GM18907 (cell line): ENCODE data around the gene NKX2-1.

Experiments used
- ATAC-seq: cut with Tn5 transposase; IDR thresholded peaks from one replicate; pipeline ENCODE4 v1.9.1; 2021; ENCODE audit warnings: mild to moderate bottlenecking, moderate library complexity; ENCODE audit not compliant: unreplicated experiment

NKX2-1 gene

DNA sequence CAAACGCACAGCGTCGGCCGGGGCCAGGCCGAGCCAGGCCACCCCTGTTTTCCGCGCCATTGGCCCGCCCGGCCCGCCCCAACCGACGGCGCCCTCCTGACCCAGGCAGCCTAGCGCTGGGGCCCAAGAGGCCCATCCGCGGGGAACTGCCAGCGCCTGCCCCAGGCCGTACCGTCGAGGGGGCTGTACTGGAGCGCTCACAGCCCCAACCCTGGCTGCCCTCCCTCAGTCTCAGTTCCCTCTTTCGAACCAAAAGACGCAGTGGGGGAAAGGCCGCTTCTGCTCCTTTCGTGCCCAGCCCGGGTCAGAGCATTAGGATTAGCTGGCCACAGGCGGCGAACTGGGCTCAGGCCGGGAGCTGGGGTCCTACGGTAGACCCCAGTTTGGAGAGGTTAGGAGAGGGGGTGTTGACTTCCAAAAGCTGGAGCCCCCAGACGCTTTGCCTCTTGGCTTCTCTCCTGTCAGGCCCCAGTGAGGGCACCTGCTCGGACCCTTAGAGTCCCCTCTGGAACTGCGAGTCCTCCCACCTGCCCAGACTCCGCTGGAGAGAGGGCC lies 1.9 kb downstream of the NKX2-1 start:
- no peak for ATAC-seq

DNA sequence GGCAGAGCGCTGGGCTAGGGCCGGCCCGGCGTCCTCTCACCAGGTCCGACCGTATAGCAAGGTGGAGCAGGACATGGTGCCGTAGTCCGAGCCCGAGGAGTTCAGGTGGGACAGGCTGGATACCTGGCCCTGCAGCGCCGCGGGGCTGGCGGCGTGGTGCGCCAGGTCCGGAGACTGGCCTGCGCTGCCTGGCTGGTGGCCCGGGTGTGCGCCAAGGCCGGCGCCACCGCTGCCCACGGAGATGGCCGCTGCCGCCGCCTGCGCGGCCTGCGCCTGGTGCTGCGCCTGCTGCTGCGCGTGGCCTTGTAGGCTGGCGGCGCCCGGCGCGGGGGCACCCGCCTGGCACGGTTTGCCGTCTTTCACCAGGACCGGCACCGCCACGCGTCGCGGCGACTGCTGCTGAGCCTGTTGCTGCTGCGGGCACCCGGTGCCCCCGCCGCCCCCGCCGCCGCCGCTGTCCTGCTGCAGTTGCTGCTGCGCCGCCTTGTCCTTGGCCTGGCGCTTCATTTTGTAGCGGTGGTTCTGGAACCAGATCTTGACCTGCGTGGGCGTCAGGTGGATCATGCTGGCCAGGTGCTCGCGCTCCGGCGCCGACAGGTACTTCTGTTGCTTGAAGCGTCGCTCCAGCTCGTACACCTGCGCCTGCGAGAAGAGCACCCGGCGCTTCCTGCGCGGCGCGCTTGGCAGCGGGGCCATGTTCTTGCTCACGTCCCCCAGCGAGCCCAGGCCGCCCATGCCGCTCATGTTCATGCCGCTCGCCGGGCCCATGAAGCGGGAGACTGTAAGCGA lies 2.6 kb downstream of the NKX2-1 start:
- ATAC-seq = no peak

DNA sequence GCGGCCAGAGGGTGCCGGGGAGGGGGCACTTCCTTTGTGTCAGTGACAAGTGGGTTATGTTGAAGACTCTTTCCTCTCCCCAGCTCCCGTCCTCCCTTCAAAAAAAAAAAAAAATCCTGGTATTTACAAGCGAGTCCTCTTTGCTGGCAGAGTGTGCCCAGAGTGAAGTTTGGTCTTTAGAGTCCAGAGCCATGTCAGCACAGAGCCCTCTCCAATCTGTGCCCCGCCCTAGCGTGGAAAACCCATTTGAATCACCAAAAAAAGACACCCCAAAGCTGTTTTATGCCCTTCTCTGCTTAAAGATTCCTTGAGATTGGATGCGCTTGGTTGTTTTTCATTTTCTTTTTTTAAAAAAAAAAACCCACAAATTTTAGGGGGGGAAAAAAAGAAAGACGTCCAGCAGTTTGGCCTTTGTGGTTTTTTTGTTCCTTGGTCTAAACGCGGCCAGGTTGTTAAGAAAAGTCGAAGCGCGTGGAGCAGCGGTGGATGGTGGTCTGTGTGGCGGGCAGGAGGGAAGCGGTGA lies 3.3 kb downstream of the NKX2-1 start:
- no peak for ATAC-seq

DNA sequence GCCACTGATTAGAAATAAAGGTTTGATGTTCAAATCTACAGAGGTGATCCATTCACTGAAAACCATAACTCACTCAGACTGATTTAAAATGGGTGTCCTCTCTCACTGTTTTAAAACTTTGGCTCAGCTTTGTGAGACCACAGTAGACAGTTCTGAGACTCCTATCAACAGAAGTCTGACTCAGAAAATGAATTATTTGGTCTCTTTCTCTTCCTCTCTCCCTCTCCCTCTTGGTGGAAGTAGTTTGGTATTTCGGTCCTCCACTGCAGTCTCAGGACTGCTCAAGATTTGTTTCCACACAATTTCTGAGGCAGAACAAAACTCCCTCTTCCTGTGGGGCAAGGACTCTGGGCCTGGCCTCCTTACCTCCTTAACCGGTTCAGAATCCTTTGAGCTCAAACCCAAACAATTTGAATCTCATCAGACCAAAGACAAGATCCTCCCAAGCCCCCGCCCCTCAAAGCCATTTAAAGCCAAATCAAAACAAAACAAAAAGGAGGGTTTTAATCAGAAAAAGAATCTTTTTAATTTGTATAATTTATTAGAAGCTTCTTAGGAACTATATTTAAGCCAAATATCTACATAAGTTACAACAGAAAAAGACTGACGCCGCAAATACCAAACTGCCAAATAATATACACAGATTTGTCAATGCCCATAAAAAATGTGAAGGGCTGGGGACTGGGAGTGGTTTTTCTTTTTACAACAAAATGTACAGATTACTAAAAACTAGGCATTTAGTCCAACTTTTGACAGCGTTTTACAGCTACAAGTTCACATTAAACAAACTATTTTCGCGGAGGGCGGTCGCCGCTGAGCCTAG lies 3.9 kb downstream of the NKX2-1 start:
- no peak for ATAC-seq

DNA sequence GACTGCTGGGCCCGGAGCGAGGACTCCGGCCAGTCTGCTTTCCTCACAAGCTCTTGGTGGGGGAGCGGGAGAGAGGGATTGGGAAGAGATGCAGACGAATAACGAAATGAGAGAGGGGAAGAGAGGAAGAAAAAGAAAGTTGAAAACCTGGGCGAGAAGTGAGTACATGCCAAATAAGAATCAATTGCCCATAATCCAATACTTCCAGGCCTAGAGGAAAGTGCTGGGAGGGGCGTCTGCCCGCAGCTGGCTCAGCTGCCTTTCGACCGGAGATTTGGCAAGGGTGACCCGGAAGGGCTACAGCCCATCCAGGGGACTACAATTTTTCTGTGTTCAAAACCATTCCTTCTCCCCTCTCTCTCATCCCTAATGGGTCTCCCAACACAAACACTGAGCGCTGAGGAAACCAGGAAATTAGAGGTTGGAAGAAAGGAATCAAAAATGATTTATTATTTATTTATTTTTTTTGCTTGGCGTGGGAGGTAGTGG lies 4.9 kb downstream of the NKX2-1 start:
- no peak for ATAC-seq

DNA sequence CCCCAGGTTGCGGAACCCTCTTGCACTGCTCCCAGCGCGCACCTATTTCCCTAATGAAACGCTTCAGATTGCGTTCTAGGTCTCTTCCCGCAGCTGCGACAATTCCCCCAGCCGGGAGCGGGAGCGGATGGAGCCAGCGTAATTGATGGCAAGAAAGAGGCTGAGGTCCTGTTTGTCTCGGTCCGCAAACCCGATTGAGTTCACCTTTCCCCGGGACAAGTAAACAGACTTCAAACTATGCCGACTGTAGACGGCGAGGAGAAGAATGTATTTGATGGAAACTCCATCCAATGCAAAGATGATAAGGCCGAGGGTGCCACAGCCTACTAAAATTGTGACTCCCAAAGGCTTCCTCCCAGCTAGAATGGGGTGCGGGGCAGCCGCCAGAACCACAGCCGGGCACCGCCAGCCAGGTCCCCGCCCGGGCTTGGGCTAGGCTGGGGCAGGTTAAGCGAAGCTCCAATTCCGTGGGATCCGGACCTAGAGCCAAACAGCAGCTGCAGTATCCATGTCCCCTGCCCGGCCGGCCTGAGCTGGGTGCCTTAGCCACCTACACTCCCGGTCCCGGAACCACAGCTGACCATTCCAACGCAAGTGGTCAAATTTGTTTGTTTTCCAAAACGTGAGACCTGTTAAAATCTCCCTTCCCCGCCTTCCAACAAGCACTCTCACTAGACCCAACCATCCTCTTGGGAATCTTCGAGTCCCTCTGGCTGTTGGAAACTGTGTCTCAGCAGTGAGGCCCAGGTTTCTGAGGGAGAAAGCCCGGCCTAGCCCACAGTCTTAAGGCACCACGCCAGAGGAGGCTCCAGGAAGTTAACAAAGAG lies 5.5 kb downstream of the NKX2-1 start:
- ATAC-seq = no peak

DNA sequence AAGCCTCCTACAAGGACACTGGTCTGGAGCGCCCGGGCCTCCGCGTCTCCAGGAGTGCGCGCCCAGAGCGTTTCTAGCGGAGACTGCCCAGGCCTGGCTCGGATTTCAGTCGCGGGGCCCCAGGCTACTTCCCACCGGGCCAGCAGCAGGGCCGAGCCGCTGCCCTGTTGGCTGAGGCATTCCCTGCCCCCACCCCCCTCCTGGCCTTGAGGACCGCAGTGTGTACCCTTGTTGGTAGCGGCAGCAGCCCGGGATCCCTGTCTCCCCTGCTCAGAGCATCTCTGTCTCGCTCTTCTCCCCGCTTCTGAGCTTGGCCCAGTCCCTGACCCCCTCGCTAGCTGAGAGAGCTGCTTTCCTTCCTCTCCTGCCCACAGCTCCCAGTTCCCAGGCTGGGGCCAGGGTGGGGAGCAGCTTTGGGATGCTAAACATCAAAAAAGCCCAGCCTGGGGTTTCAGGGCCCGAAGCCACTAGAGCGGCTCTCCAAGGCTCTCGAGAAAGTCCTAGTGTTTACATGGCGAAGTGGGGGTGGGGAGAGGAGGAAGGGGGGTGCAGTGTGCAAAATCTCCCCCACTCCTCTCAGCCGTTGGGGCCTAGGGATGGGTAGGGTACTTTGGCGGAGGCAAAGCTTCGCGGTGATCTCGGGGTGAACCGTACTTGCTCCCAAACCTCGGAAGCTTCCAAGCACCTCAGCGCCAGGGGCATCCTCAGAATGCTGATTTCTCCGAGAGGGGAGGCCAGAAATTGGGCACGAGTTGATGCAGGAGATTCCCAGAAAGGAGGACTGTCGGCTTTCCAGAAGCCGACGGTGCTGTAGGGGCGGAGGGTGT lies 6.4 kb downstream of the NKX2-1 start:
- no peak for ATAC-seq

DNA sequence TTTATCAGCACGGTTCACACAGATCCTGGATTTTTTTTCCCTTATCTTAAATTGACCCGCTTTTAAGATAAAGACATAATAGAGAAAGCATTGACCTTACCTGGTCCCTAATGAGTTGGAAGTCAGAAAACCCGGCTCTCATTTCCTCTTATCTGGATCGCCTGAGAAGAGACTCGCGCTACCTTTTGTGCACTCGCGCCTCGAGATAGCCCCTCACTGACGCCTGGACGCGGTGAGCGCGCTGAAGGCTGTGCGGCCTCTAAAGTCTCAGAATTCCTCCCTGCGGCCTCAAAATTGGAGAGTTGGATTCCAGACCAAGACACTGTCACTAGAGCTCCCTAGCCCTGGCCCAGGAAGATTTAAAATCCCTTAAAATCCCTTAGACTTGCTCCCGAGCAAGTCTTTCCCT lies 7.0 kb downstream of the NKX2-1 start:
- ATAC-seq = no peak

DNA sequence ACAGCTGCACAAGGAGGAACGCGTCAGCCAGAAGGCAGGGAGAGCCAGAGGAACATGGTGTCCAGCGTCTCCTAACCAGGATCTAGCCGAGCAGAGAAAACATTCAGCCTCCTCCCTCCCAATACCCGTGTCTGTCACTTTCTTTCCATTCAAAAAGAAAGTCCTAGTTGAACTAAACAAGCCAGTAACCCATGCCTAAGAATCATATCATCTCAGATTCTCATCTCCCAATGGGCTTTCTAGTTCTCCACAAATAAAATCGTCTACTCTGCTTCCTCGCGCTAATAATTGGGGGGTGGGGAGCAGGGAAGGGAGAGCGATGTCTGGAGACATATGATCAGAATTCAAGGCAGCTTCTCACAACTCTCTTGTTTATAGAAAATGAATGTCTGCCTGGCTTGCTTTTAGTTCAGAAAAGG lies 7.4 kb downstream of the NKX2-1 start:
- no peak for ATAC-seq

DNA sequence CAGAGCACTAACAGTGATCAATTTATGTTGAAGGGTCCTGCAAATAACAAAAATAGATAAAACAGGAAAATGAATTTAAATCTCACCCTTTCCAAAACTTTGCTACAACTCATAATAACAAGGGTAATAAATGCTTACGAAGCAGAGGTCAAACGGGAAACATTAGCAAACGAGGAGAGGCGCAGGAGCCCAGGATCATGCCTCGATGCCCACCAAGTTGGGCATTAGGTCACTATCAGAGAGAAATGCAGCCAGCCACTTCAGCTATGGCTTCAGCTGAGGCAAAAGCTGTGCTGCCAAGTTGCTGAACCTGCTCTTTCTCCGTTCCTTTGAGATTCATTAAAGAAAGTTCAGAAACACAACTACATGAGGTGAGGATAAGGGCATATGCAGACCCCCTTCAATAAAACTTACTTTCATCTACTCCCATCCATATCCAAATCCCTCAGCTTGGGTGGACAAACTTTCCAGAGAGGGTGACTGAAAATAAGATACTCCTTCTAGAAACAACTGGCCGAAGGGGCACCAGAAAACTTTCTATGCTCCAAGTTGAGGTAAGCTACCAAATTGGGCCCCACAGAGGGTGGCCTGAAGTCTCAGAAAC lies 7.9 kb downstream of the NKX2-1 start:
- no peak for ATAC-seq

DNA sequence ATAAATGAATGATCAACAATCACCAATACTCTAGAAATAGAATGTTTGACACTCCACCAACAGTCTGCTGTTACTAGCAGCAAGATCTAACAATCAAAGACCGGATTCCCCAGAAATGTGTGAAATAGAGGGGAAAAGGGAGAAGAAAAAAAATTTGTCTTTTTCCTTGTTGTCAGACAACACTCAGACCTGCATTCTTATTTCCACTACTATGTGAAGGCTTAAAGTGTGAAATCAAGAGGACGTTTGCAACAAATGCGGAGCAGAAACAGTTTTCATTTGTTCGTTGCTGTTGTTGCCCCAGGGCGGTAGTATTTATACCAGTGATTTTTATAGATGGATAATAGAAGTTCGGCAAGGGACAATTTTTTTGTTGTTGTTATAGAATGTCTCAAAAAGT lies 9.2 kb downstream of the NKX2-1 start:
- no peak for ATAC-seq

DNA sequence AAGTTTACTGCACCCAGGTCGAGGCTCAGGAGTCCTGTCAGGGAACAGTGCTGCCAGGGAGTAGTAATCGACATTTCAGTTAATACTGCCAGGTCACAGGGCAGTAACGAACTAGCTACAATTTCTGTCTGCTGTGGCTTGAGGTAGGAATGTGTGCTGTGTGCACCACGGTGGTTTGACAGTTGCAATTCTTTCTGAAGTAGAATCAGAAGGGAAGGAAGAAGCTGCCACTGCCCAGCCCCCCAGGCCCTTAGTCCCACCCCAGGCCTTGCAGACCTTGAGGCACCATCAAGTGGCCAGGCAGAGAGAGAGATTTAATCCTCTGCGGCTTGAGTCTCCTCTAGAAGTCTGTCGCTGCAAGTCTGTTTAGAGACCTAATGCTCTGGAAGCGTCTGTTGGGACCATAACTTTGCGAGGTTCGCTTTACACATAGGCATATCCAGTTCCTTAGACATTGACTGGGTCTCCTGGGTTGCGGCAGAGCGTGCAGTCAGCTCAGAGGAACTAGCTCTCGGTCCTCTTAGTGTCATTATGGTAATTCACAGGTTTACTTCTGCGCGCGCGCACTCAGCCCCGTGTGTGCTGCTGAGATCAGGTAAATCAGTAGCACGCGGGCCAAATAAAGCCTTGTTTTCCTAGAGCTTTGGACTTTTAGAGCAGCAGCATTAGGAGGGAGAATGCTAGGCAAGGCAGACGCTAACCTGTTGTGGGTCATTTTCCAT lies 9.8 kb downstream of the NKX2-1 start:
- ATAC-seq = no peak

DNA sequence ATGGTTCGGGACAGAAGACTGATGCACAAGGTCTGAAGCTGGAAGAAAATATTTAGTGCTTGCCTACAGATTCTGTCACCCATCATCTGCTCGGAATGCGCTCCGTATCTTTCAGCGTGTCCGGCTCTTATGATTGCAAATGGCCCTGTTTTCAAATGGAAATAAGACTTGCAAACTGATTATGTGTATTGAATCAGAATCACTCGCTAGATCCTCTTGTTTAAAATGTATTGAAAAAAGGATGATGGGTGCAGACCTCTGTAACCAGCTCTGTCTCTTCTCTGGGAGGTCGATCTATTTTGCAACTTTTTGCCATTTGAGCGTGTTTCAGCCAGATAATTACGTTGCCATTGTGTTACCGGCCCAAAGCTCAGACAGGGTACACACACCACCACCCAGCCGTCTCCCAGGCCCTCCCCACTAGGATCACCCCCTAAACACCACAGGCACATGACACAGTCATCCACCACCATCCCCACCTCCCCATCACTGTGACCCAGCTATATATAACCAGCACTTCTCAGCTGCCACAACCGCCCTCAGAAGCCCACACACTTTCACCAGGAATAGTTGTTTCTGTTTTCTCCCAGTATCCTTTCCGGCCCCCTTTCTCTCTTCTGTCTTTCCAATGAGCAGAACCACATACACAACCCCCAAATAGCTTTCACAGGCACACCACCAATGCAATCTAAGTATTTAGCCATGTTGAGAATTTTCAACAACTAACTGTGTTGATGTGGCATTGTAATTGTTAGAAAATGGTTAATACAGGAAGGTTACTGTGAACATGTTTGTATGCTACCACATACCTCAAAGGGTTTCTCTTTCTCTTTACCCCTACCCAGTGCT lies 10.7 kb downstream of the NKX2-1 start:
- no peak for ATAC-seq

DNA sequence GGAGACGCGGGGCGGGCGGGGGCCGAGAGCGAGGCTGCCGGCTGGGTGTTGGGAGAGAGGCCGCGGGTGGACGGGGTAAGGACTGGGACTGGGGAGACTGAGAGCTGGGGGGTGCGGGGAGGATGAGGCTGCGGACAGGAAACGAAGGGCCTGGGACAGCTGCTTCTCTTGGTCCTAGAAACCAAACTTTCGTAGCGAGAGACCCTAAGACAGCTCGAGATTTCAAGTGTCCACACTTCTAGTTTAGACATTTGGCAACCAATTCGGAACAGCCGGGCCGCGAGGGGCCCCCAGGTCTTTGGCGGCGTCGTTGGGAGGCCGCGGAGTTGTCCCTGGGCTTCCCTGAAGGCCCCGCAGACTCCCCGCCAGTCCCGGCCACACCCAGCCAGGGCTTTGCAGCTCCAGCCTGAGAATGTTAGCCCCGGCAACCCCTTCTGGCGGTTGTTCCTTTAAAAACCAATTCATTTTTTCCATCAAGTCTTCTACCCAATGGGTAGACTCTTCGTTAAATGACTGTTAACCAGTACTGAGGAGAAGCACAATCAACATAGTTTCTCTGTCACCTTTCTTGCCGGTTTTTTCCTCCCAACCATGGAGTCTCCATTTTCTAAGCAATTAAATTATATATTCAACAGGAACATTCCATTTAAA lies 11.5 kb downstream of the NKX2-1 start:
- ATAC-seq = no peak

DNA sequence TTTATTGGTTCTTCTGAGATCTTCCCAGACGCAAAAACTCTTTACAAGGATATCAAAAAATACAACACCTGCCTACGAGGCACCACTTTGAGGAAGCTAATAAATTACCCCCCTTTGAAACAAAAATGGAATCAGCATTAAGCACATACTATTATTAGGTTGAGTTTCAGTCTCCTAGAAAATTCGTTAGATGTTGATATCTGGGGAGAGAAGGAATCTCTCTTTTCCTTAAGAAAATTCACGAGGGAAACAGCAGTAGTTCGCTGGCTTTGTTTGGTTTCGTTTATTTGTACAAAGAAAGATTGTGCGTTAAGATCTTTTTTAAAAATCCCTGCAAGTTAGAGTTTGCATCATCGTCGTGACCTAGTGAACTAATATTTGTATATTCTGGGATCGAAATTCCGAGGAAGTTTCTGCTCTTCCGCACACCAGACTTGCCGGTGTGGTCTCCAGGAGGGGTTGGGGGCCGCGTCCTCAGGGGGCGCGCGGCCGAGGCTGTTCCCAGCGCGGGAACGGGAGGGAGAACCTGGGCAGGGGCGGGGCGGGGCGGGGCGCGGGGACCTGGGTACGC lies 12.1 kb downstream of the NKX2-1 start:
- no peak for ATAC-seq

DNA sequence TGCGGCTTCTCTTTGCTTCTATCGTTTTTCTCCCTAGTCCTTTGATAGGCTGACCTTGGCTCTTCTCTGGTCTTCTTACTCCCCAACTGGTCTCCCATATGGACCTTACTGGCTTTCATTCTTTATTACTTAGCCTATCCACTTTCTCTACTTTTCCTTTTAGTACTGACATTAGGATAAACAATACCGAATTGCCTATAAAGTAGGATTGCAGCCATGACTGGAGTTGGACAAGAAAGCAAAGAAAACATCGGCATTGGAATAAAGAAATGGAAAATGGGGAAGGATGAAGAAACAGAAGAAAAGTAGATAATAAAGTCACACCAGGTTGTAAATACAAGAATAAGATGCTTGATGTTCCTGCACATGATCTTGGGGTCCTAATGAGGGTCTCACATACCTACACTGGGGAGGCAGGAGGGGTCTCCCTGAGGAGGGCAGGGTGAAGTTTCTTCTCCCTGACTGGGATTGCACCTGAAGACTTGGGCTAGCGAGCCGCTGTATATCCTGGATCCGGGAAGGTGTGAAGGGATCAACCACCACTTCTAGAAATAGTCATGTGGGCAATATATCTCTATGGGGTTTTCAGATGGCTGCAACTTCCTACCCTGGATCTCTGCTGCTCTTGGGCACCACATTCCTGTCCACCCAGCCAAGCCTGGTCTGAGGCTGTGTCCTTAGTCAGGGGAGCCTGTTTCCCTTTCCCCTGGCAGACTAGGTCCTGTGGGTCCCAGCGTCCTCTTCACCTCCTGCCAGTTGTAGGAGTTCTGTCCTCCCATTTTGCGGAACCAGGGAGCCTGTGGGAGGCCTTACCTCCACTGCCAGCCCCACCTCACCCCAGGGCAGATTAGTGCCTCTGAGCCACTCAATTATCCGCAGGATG lies 13.1 kb downstream of the NKX2-1 start:
- no peak for ATAC-seq
